ENCODE measurements around the gene PRR14L.
"Not testable (repeated sequence)": the region's sequence is repeated elsewhere in the genome, so short reads cannot be mapped to it uniquely, and the experiment has no call there.

Gene PRR14L

GRCh38 chr22:31695423-31695822 lies 54.5 kb downstream of the PRR14L start:
- DNase-seq (ENCODE audit: low read depth, low spot score) = no peak
- ChIA-PET POLR2A (no interaction called here), CTCF (no interaction called here)
- H3K4me3 ChIP-seq (ENCODE audit: low read depth, low read length) = no peak overlapping the region
- TF ChIP-seq CTCF (IDR thresholded peaks at IDR 0.05; ENCODE audit: insufficient read depth, low read length, missing control alignments) = no peak

- CTCF ChIA-PET; POLR2A ChIA-PET; H3K4me3 ChIP-seq (ENCODE audit: low read depth, low read length); DNase-seq (ENCODE audit: low read depth, low spot score): not testable (repeated sequence)
Observed at GRCh38 chr22:31694046-31694445, 55.9 kb downstream of the PRR14L start.

GRCh38 chr22:31692186-31692886 lies 57.6 kb downstream of the PRR14L start:
- no peak for DNase-seq (ENCODE audit: low read depth, low spot score)
- ChIA-PET POLR2A (no interaction called here), CTCF (interaction anchor here (0.9 to 1.0 kb wide), 2 partner anchors 26 to 278 kb away, joined by 3 read pairs; no protein-coding TSS in a partner anchor)
- no peak overlapping the region for H3K4me3 ChIP-seq (ENCODE audit: low read depth, low read length)
- TF ChIP-seq CTCF (IDR thresholded peaks at IDR 0.05; ENCODE audit: insufficient read depth, low read length, missing control alignments) = no peak

GRCh38 chr22:31691408-31691807 lies 58.5 kb downstream of the PRR14L start:
- no peak for DNase-seq (ENCODE audit: low read depth, low spot score)
- no peak overlapping the region for H3K4me3 ChIP-seq (ENCODE audit: low read depth, low read length)
- TF ChIP-seq CTCF (IDR thresholded peaks at IDR 0.05; ENCODE audit: insufficient read depth, low read length, missing control alignments) = no peak
- ChIA-PET POLR2A (no interaction called here), CTCF (interaction anchor here (0.9 to 1.0 kb wide), 2 partner anchors 25 to 279 kb away, joined by 3 read pairs; no protein-coding TSS in a partner anchor)

GRCh38 chr22:31683181-31684105 lies 66.5 kb downstream of the PRR14L start:
- no peak overlapping the region for H3K4me3 ChIP-seq (ENCODE audit: low read depth, low read length)
- POLR2A ChIA-PET = no interaction called here
- DNase-seq (ENCODE audit: low read depth, low spot score) = no peak
- CTCF ChIA-PET = interaction anchor here (2.8 to 10.7 kb wide), 2 partner anchors 18 to 127 kb away, joined by 13 to 133 read pairs; partner anchors contain the start of gene PISD
- TF ChIP-seq CTCF (IDR thresholded peaks at IDR 0.05; ENCODE audit: insufficient read depth, low read length, missing control alignments) = no peak

- ChIA-PET POLR2A (no interaction called here), CTCF (interaction anchor here (1.0 to 10.7 kb wide), 3 partner anchors 18 to 126 kb away, joined by 3 to 133 read pairs (median 13); partner anchors contain the start of gene PISD)
- no peak for DNase-seq (ENCODE audit: low read depth, low spot score)
- TF ChIP-seq CTCF (IDR thresholded peaks at IDR 0.05; ENCODE audit: insufficient read depth, low read length, missing control alignments) = no peak
- H3K4me3 ChIP-seq (ENCODE audit: low read depth, low read length) = no peak overlapping the region
Observed at GRCh38 chr22:31682751-31683150, 67.2 kb downstream of the PRR14L start.
